CD4-positive, alpha-beta T cell treated with Interleukin-1 beta for 1 hour (primary cell): ENCODE results near the gene DDHD1.
"Not testable (repeated sequence)": the region's sequence is repeated elsewhere in the genome, so short reads cannot be mapped to it uniquely, and the experiment has no call there.

Experiments
- DNase-seq, 2 donors: peaks; one replicate each; pipeline ENCODE4 v3.0.0-alpha.2; 2020 to 2022

DDHD1 gene

GRCh38 chr14:53152887-53153701 is at the start of gene DDHD1:
DDHD1 (minus strand) TSS chr14:53153323; CDS start chr14:53153098, 225 bp downstream.
- peak; percentile 90 for DNase-seq

- DNase-seq: no peak
These were observed 42.8 kb upstream of the DDHD1 start for GRCh38 chr14:53195949-53196348.

- no peak for DNase-seq
These were observed 40.1 kb upstream of the DDHD1 start for GRCh38 chr14:53193193-53193592.

- DNase-seq: no peak
These were observed 39.1 kb upstream of the DDHD1 start for GRCh38 chr14:53192052-53192760.

- DNase-seq: no peak
These were observed 37.8 kb upstream of the DDHD1 start for GRCh38 chr14:53190938-53191337.

GRCh38 chr14:53187921-53188463 is 34.9 kb upstream of the DDHD1 start:
- DNase-seq: no peak

- DNase-seq: no peak
These were observed 33.4 kb upstream of the DDHD1 start for GRCh38 chr14:53186532-53186931.

- DNase-seq: no peak
These were observed 30.5 kb upstream of the DDHD1 start for GRCh38 chr14:53183611-53184010.

- no peak for DNase-seq
These were observed 29.9 kb upstream of the DDHD1 start for GRCh38 chr14:53183056-53183455.

- DNase-seq: peak in 1 of 2 donors; percentile 4
These were observed 28.4 kb upstream of the DDHD1 start for GRCh38 chr14:53181463-53182081.

GRCh38 chr14:53180272-53181221 is 27.4 kb upstream of the DDHD1 start:
- peak; percentile 11 to 62 for DNase-seq

- DNase-seq: not testable (repeated sequence)
These were observed 26.4 kb upstream of the DDHD1 start for GRCh38 chr14:53179486-53180005.

GRCh38 chr14:53175375-53175774 is 22.3 kb upstream of the DDHD1 start:
- no peak for DNase-seq

- DNase-seq: no peak
These were observed 21.8 kb upstream of the DDHD1 start for GRCh38 chr14:53174918-53175317.

- DNase-seq: no peak
These were observed 15.7 kb upstream of the DDHD1 start for GRCh38 chr14:53168786-53169185.

- no peak for DNase-seq
These were observed 14.6 kb upstream of the DDHD1 start for GRCh38 chr14:53167602-53168328.

GRCh38 chr14:53161758-53162435 is 8.8 kb upstream of the DDHD1 start:
- DNase-seq: no peak

GRCh38 chr14:53156238-53156637 is 3.1 kb upstream of the DDHD1 start:
- DNase-seq: no peak

- DNase-seq: no peak
These were observed 584 bp upstream of the DDHD1 start for GRCh38 chr14:53153702-53154112.

GRCh38 chr14:53152184-53152886 is 788 bp downstream of the DDHD1 start:
- DNase-seq: peak; percentile 64 to 72
